Left ventricle myocardium superior (tissue), 1 donor: Measurements from ENCODE around the gene ANAPC15. TPM values are rescaled to one million over a fixed set of nuclear protein-coding genes. Genes with fewer than 3 reads are reported as not detected.
A peak's percentile ranks its signal among the peaks of the same experiment; 100 is the strongest.

ENCODE experiments used
- ATAC-seq: fragments of 200-7000 bp; cut with Tn5 transposase; one replicate; pipeline ENCODE4 v1.9.1; 2020; ENCODE audit warnings: mild to moderate bottlenecking, moderate library complexity
- DNase-seq: peaks from one replicate; pipeline ENCODE4 v3.0.0-alpha.2; 2020
- intact Hi-C: fragments of 100-400 bp; cut with micrococcal nuclease; formaldehyde crosslinking; loops from one replicate; pipeline ENCODE4 v1.11.0; 2022
- total RNA-seq: library from RNA; stranded (reverse); fragmentation: NEBNext Ultra II Directional; extraction: Animal tissue kit (Norgen Biotek cat#: 25700); gene quantifications from one replicate; pipeline ENCODE4 v1.2.1, GENCODE V29; 2021
- donor health status: DM: no; HTN: yes; CAD: no; lungs with severe emphysema.

The ANAPC15 gene
- total RNA-seq, 1 donor from 2014 or later, result 51.7 TPM

GRCh38 chr11:72132646-72133045, 20.2 kb upstream of the ANAPC15 start:
- ATAC-seq, result no peak
- no peak for DNase-seq
- intact Hi-C loops, result no loop called here

- intact Hi-C loops, result no loop called here
- DNase-seq (no peak), ATAC-seq (no peak)
Observed at GRCh38 chr11:72129381-72129780, 16.9 kb upstream of the ANAPC15 start.

- intact Hi-C loops, result no loop called here
- ATAC-seq, result no peak
- no peak for DNase-seq
Observed at GRCh38 chr11:72127923-72128322, 15.4 kb upstream of the ANAPC15 start.

- intact Hi-C loops, result no loop called here
- ATAC-seq, result no peak
- no peak for DNase-seq
Observed at GRCh38 chr11:72125956-72126355, 13.5 kb upstream of the ANAPC15 start.

GRCh38 chr11:72124046-72124445, 11.6 kb upstream of the ANAPC15 start:
- intact Hi-C loops, result no loop called here
- no peak for ATAC-seq

GRCh38 chr11:72123117-72123653, 10.7 kb upstream of the ANAPC15 start:
- DNase-seq (no peak), ATAC-seq (no peak)
- intact Hi-C loops, result no loop called here

More at GRCh38 chr11:72124046-72124445, 11.6 kb upstream of the ANAPC15 start:
- DNase-seq, result no peak

GRCh38 chr11:72122607-72123006, 10.1 kb upstream of the ANAPC15 start:
- intact Hi-C loops, result no loop called here
- ATAC-seq, result no peak

GRCh38 chr11:72120930-72121329, 8.4 kb upstream of the ANAPC15 start:
- intact Hi-C loops, result no loop called here
- ATAC-seq (no peak), DNase-seq (no peak)

More at GRCh38 chr11:72122607-72123006, 10.1 kb upstream of the ANAPC15 start:
- no peak for DNase-seq

- intact Hi-C loops, result no loop called here
- DNase-seq (no peak), ATAC-seq (no peak)
Observed at GRCh38 chr11:72119198-72119597, 6.7 kb upstream of the ANAPC15 start.

- DNase-seq (no peak), ATAC-seq (no peak)
- intact Hi-C loops, result no loop called here
Observed at GRCh38 chr11:72116019-72116755, 3.7 kb upstream of the ANAPC15 start.

- ATAC-seq (no peak), DNase-seq (no peak)
- intact Hi-C loops, result no loop called here
Observed at GRCh38 chr11:72114570-72114969, 2.1 kb upstream of the ANAPC15 start.

- DNase-seq (no peak), ATAC-seq (no peak)
- intact Hi-C loops, result no loop called here
Observed at GRCh38 chr11:72112978-72113808, 698 bp upstream of the ANAPC15 start.

- intact Hi-C loops, result no loop called here
- ATAC-seq (no peak), DNase-seq (no peak)
Observed at GRCh38 chr11:72111300-72112142, 974 bp downstream of the ANAPC15 start.

GRCh38 chr11:72105888-72106287, 6.6 kb downstream of the ANAPC15 start, which contains the start of gene TOMT:
Gene TOMT (plus strand): TSS chr11:72105924. CDS start chr11:72105952, 28 bp downstream.
- intact Hi-C loops, result no loop called here
- DNase-seq, result no peak
- no peak for ATAC-seq

- DNase-seq (no peak), ATAC-seq (no peak)
- intact Hi-C loops, result no loop called here
Observed at GRCh38 chr11:72103754-72104167, 8.7 kb downstream of the ANAPC15 start.

- DNase-seq (peak; percentile 100), ATAC-seq (peak; percentile 99)
- intact Hi-C loops, result no loop called here
Observed at GRCh38 chr11:72102946-72103753, 9.3 kb downstream of the ANAPC15 start, which contains the start of gene LAMTOR1. Gene LAMTOR1 (minus strand): TSS chr11:72103297. CDS start chr11:72103224, 73 bp downstream.

GRCh38 chr11:72102631-72102945, 9.9 kb downstream of the ANAPC15 start:
- ATAC-seq (no peak), DNase-seq (no peak)
- intact Hi-C loops, result no loop called here

- DNase-seq, result no peak
- intact Hi-C loops, result no loop called here
- ATAC-seq, result no peak
Observed at GRCh38 chr11:72102162-72102561, 10.3 kb downstream of the ANAPC15 start.
